H1 (cell line): Measurements from ENCODE around the gene SPATA4. TPM values are rescaled to one million over a fixed set of nuclear protein-coding genes. Genes with fewer than 3 reads are reported as not detected.

ENCODE experiments used
- CTCF ChIA-PET: fragments of 300-600 bp; sonication (Branson Sonifier 250); formaldehyde crosslinking; loops from one replicate; lab custom pipeline; 2021; ENCODE audit not compliant: partially characterized antibody; lab: Charles Lee
- POLR2A ChIA-PET: fragments of 300-600 bp; sonication (Branson Sonifier 250); formaldehyde crosslinking; loops from one replicate; lab custom pipeline; 2021; ENCODE audit warnings: inconsistent platforms; ENCODE audit not compliant: partially characterized antibody; lab: Charles Lee
- DNase-seq, 2 experiments: peaks; one replicate each; pipeline versions ENCODE4 v3.0.0 to v3.0.0-alpha.2; 2010 to 2022; ENCODE audit warnings: low spot score in 2 of 2, low read depth in 1 of 2, mixed read lengths in 1 of 2
- FAIRE-seq: peaks from 2 replicates; lab custom pipeline; 2011; peaks lifted over from hg19 to GRCh38; lab: Jason Lieb, UNC
- H2AFZ ChIP-seq: 2 replicates; pipeline ENCODE4 v1.8.1; 2012; ENCODE audit warnings: low read length, inconsistent platforms
- H2AK5ac ChIP-seq: 2 replicates; pipeline ENCODE4 v1.6.1; 2013; ENCODE audit warnings: low read depth, low read length
- H2BK120ac ChIP-seq: replicated peaks from 2 replicates; pipeline ENCODE3; 2013; ENCODE audit warnings: low read depth, low read length, inconsistent platforms
- H2BK12ac ChIP-seq: 2 replicates; pipeline ENCODE4 v1.6.1; 2013; ENCODE audit warnings: low read depth, low read length
- H2BK15ac ChIP-seq: 2 replicates; pipeline ENCODE4 v1.6.1; 2013; ENCODE audit warnings: low read length
- H2BK20ac ChIP-seq: 2 replicates; pipeline ENCODE4 v1.6.1; 2013; ENCODE audit warnings: low read length
- H2BK5ac ChIP-seq: 2 replicates; pipeline ENCODE4 v1.6.1; 2013; ENCODE audit warnings: low read depth, low read length
- H3K14ac ChIP-seq: 2 replicates; pipeline ENCODE4 v1.6.1; 2013; ENCODE audit warnings: inconsistent platforms; ENCODE audit not compliant: insufficient read length
- H3K18ac ChIP-seq: 2 replicates; pipeline ENCODE4 v1.6.1; 2013; ENCODE audit warnings: low read length; ENCODE audit errors: extremely low read depth
- H3K23ac ChIP-seq: 2 replicates; pipeline ENCODE4 v1.6.1; 2013; ENCODE audit warnings: inconsistent platforms; ENCODE audit not compliant: insufficient read length
- H3K23me2 ChIP-seq: 2 replicates; pipeline ENCODE4 v1.6.1; 2013; ENCODE audit warnings: low read depth, low read length
- H3K27ac ChIP-seq: 2 replicates; pipeline ENCODE4 v1.6.1; 2011; ENCODE audit warnings: low read depth, low read length, inconsistent platforms
- H3K27me3 ChIP-seq, 4 experiments: replicated peaks in 1 of 4; 1 replicate in 1 of 4; 2 replicates in 3 of 4; pipeline versions ENCODE4 v1.6.1 to v1.8.1; 2011 to 2013; ENCODE audit warnings: low read length in 3 of 4, mild to moderate bottlenecking in 3 of 4, inconsistent platforms in 2 of 4, mixed read lengths in 2 of 4, moderate library complexity in 1 of 4; ENCODE audit not compliant: control insufficient read depth in 3 of 4, insufficient read depth in 3 of 4; ENCODE audit errors: extremely low read depth in 1 of 4
- H3K36me3 ChIP-seq, 4 experiments: 2 replicates each; pipeline versions ENCODE4 v1.6.1 to v1.8.1; 2011 to 2013; ENCODE audit warnings: mild to moderate bottlenecking in 4 of 4, low read length in 3 of 4, moderate library complexity in 2 of 4, control low read depth in 1 of 4, inconsistent platforms in 1 of 4; ENCODE audit not compliant: insufficient read depth in 4 of 4, control insufficient read depth in 2 of 4
- H3K4ac ChIP-seq: replicated peaks from 2 replicates; pipeline ENCODE3; 2013; ENCODE audit warnings: low read length, low read depth, mixed read lengths, inconsistent platforms; ENCODE audit not compliant: insufficient read length
- H3K4me1 ChIP-seq, 4 experiments: replicated peaks in 1 of 4; 1 replicate in 1 of 4; 2 replicates in 3 of 4; pipeline versions ENCODE4 v1.6.1 to v1.8.1; 2011 to 2013; ENCODE audit warnings: low read length in 3 of 4, inconsistent platforms in 2 of 4, mixed read lengths in 1 of 4; ENCODE audit not compliant: insufficient read depth in 4 of 4, control insufficient read depth in 3 of 4
- H3K4me2 ChIP-seq, 2 experiments: 2 replicates each; pipeline versions ENCODE4 v1.6.1 to v1.8.1; 2011 to 2013; ENCODE audit warnings: low read depth in 2 of 2, low read length in 2 of 2, control low read depth in 1 of 2, inconsistent platforms in 1 of 2, mild to moderate bottlenecking in 1 of 2; ENCODE audit not compliant: insufficient read depth in 1 of 2
- H3K4me3 ChIP-seq, 4 experiments: fragments of 200-600, 300-600 bp in 1 of 4; sonication (generic), shearing (Covaris generic), sonication (Bioruptor Twin) in 1 of 4; 2 replicates each; pipeline versions ENCODE4 v1.5.1 to v1.8.1; 2011 to 2016; ENCODE audit warnings: low read length in 4 of 4, low read depth in 3 of 4, control low read depth in 2 of 4, inconsistent platforms in 2 of 4, mild to moderate bottlenecking in 2 of 4, mixed read lengths in 1 of 4, moderate library complexity in 1 of 4; ENCODE audit not compliant: insufficient read depth in 2 of 4; ENCODE audit errors: extremely low read depth in 1 of 4
- H3K56ac ChIP-seq: replicated peaks from 2 replicates; pipeline ENCODE3; 2013; ENCODE audit warnings: low read depth, mild to moderate bottlenecking, mixed read lengths, low read length, inconsistent platforms; ENCODE audit not compliant: insufficient read length
- H3K79me1 ChIP-seq: 2 replicates; pipeline ENCODE4 v1.6.1; 2013; ENCODE audit warnings: low read depth, low read length, control low read depth
- H3K79me2 ChIP-seq, 2 experiments: 2 replicates each; pipeline versions ENCODE4 v1.6.1 to v1.8.1; 2012 to 2013; ENCODE audit warnings: low read length in 2 of 2, mild to moderate bottlenecking in 2 of 2, inconsistent platforms in 1 of 2; ENCODE audit not compliant: insufficient read depth in 2 of 2, control insufficient read depth in 1 of 2
- H3K9ac ChIP-seq, 4 experiments: replicated peaks in 1 of 4; 1 replicate in 1 of 4; 2 replicates in 3 of 4; pipeline versions ENCODE4 v1.6.1 to v1.8.1; 2011 to 2013; ENCODE audit warnings: low read depth in 3 of 4, low read length in 3 of 4, control low read depth in 2 of 4, mild to moderate bottlenecking in 2 of 4, moderate library complexity in 2 of 4, inconsistent platforms in 1 of 4; ENCODE audit errors: extremely low read depth in 1 of 4
- H3K9me3 ChIP-seq, 2 experiments: 2 replicates each; pipeline versions ENCODE4 v1.6.1 to v1.8.1; 2012 to 2013; ENCODE audit warnings: mild to moderate bottlenecking in 2 of 2, moderate library complexity in 2 of 2, control low read depth in 1 of 2, inconsistent platforms in 1 of 2, low read depth in 1 of 2, low read length in 1 of 2, mixed read lengths in 1 of 2; ENCODE audit not compliant: insufficient read depth in 2 of 2
- H4K20me1 ChIP-seq, 2 experiments: replicated peaks in 1 of 2; 2 replicates each; pipeline versions ENCODE3 to v1.8.1; 2011 to 2013; ENCODE audit warnings: inconsistent platforms in 2 of 2, low read length in 2 of 2, mild to moderate bottlenecking in 1 of 2; ENCODE audit not compliant: insufficient read depth in 2 of 2, control insufficient read depth in 1 of 2
- H4K5ac ChIP-seq: 2 replicates; pipeline ENCODE4 v1.6.1; 2013; ENCODE audit warnings: low read length, low read depth, mixed read lengths, inconsistent platforms; ENCODE audit not compliant: insufficient read length
- H4K8ac ChIP-seq: 2 replicates; pipeline ENCODE4 v1.8.0; 2013; ENCODE audit warnings: mild to moderate bottlenecking, moderate library complexity, low read length, inconsistent platforms; ENCODE audit not compliant: insufficient read depth; ENCODE audit errors: extremely low read depth
- H4K91ac ChIP-seq: replicated peaks from 2 replicates; pipeline ENCODE3; 2013; ENCODE audit warnings: low read length, mixed read lengths, inconsistent platforms; ENCODE audit not compliant: insufficient read length
- CEBPB ChIP-seq: IDR thresholded peaks from 2 replicates; pipeline ENCODE4 v1.6.1; 2012; ENCODE audit warnings: low read depth, low read length
- JUN ChIP-seq: IDR thresholded peaks from 2 replicates; pipeline ENCODE4 v1.6.1; 2011; ENCODE audit warnings: low read depth, mild to moderate bottlenecking, improper control_type of control experiment, low read length
- POLR2AphosphoS5 ChIP-seq: IDR thresholded peaks from 2 replicates; pipeline ENCODE4 v1.6.1; 2011; ENCODE audit warnings: low read depth, low read length
- SP4 ChIP-seq: IDR thresholded peaks from 2 replicates; pipeline ENCODE4 v1.6.1; 2012; ENCODE audit warnings: low read length, inconsistent platforms
- WGBS, 2 experiments: shearing (Covaris generic) in 1 of 2; methylation state at CpG; one replicate each; pipeline versions ENCODE4 v1.1.6 to v1.1.7; 2013 to 2015; ENCODE audit warnings: low lambda C conversion rate in 2 of 2, mixed read lengths in 2 of 2, inconsistent platforms in 1 of 2, low coverage in 1 of 2, missing lambda C conversion rate in 1 of 2; ENCODE audit not compliant: insufficient replicate concordance in 2 of 2, insufficient coverage in 1 of 2, insufficient read length in 1 of 2; ENCODE audit errors: extremely low coverage in 1 of 2, missing lambda C conversion rate in 1 of 2; 5-methylcytosine and 5-hydroxymethylcytosine counted together
- polyA plus RNA-seq, 7 experiments: library from polyadenylated mRNA; depleted of rRNA in 3 of 7; stranded (reverse) in 5 of 7; unstranded in 2 of 7; fragments of >200 nt in 5 of 7; fragments of 200-250 nt in 2 of 7; gene quantifications; 1 replicate in 5 of 7; 2 replicates in 1 of 7; 4 replicates in 1 of 7; pipeline versions ENCODE4 v1.2.1 to v1.2.3, GENCODE V29; 2011 to 2013; ENCODE audit warnings: missing spikeins in 2 of 7, mixed read lengths in 2 of 7
- total RNA-seq: library from RNA; stranded (reverse); fragmentation: NEBNext Ultra II Directional; extraction: Animal tissue kit (Norgen Biotek cat#: 25700); gene quantifications from 2 replicates; pipeline ENCODE4 v1.2.1, GENCODE V29; 2021

SPATA4 gene
- total and polyA plus RNA-seq, 2 of the 8 experiments (the other 6 are each of a cell fraction or from before 2014, with no cell fraction given) = not detected

- no peak for DNase-seq
These were observed 2.3 kb downstream of the SPATA4 start for GRCh38 chr4:176193126-176193525.

More at GRCh38 chr4:176193126-176193525, 2.3 kb downstream of the SPATA4 start:
- Histone ChIP-seq H3K9ac (no peak overlapping the region), H2BK12ac (no peak overlapping the region), H2BK15ac (no peak overlapping the region), H4K20me1 (no peaks in the 10 kb centered on the region), H3K14ac (no peak overlapping the region), H4K91ac (no peak overlapping the region), H3K27ac (no peak overlapping the region), H3K36me3 (no peaks in the 10 kb centered on the region), H3K23ac (no peak overlapping the region), H3K4me3 (no peak overlapping the region), H3K18ac (no peak overlapping the region), H4K5ac (no peak overlapping the region), H2AFZ (no peak overlapping the region), H2BK5ac (no peak overlapping the region), H3K79me1 (no peaks in the 10 kb centered on the region), H3K79me2 (no peaks in the 10 kb centered on the region), H3K4me2 (no peak overlapping the region), H2BK120ac (no peak overlapping the region), H3K4ac (no peak overlapping the region), H3K4me1 (peaks cover 0 to 10% (median 1%) of the 10 kb centered on the region in 4 experiments; a peak in 4 of 7 replicates), H4K8ac (no peak overlapping the region), H3K27me3 (no peaks in the 10 kb centered on the region), H3K9me3 (no peaks in the 10 kb centered on the region), H3K56ac (no peak overlapping the region), H2BK20ac (no peak overlapping the region), H2AK5ac (no peak overlapping the region), H3K23me2 (peaks cover 2% of the 10 kb centered on the region; the same call in 1 of the 2 replicates)
- ChIA-PET CTCF (no interaction called here), POLR2A (no interaction called here)
- TF ChIP-seq POLR2AphosphoS5 (no peak), SP4 (no peak), JUN (no peak), CEBPB (no peak)
- no peak for FAIRE-seq
- WGBS, 2 experiments = 77% methylated on average over 4 of the region's 4 CpGs; no CpG with 5 or more reads in 1 of the 2 experiments
